Measurements from ENCODE around the gene SLC29A4. TPM values are rescaled to one million over a fixed set of nuclear protein-coding genes. Genes with fewer than 3 reads are reported as not detected.

SLC29A4 gene
- total and polyA plus RNA-seq, 2 experiments from 2014 or later: 14.6 to 28.3 TPM

- TF ChIP-seq CTCF (IDR thresholded peaks at IDR 0.05; ENCODE audit: low read depth, low read length): no peak
- H3K27me3 ChIP-seq: no peaks in the 10 kb centered on the region
- no peaks in the 10 kb centered on the region for H3K9me3 ChIP-seq (ENCODE audit: low read depth)
- H3K27ac ChIP-seq: no peak overlapping the region
- H3K4me3 ChIP-seq: no peak overlapping the region
- peaks cover 36% of the 10 kb centered on the region for H3K36me3 ChIP-seq
- no peak for DNase-seq (ENCODE audit: low read depth in 1 of 2, low spot score in 1 of 2)
- no peaks in the 10 kb centered on the region for H3K4me1 ChIP-seq (ENCODE audit: low read depth)
Measured at GRCh38 chr7:5330288-5330687, 47.5 kb downstream of the SLC29A4 start.

GRCh38 chr7:5332579-5332978 is 49.8 kb downstream of the SLC29A4 start:
- H3K9me3 ChIP-seq (ENCODE audit: low read depth): no peaks in the 10 kb centered on the region
- H3K27ac ChIP-seq: no peak overlapping the region
- H3K4me3 ChIP-seq: no peak overlapping the region
- TF ChIP-seq CTCF (IDR thresholded peaks at IDR 0.05; ENCODE audit: low read depth, low read length): no peak
- no peak for DNase-seq (ENCODE audit: low read depth in 1 of 2, low spot score in 1 of 2)
- H3K27me3 ChIP-seq: no peaks in the 10 kb centered on the region
- no peaks in the 10 kb centered on the region for H3K4me1 ChIP-seq (ENCODE audit: low read depth)
- H3K36me3 ChIP-seq: peaks cover 34% of the 10 kb centered on the region

GRCh38 chr7:5333121-5334045 is 50.6 kb downstream of the SLC29A4 start:
- Histone ChIP-seq H3K36me3 (peaks cover 34% of the 10 kb centered on the region), H3K4me1 (ENCODE audit: low read depth) (no peaks in the 10 kb centered on the region), H3K27ac (no peak overlapping the region), H3K4me3 (no peak overlapping the region), H3K27me3 (no peaks in the 10 kb centered on the region), H3K9me3 (ENCODE audit: low read depth) (no peaks in the 10 kb centered on the region)
- no peak for TF ChIP-seq CTCF (IDR thresholded peaks at IDR 0.05; ENCODE audit: low read depth, low read length)
- no peak for DNase-seq (ENCODE audit: low read depth in 1 of 2, low spot score in 1 of 2)

GRCh38 chr7:5334671-5335070 is 51.9 kb downstream of the SLC29A4 start:
- no peak overlapping the region for H3K27ac ChIP-seq
- no peak for DNase-seq (ENCODE audit: low read depth in 1 of 2, low spot score in 1 of 2)
- H3K9me3 ChIP-seq (ENCODE audit: low read depth): no peaks in the 10 kb centered on the region
- H3K4me1 ChIP-seq (ENCODE audit: low read depth): no peaks in the 10 kb centered on the region
- H3K27me3 ChIP-seq: no peaks in the 10 kb centered on the region
- H3K4me3 ChIP-seq: no peak overlapping the region
- H3K36me3 ChIP-seq: peaks cover 31% of the 10 kb centered on the region
- no peak for TF ChIP-seq CTCF (IDR thresholded peaks at IDR 0.05; ENCODE audit: low read depth, low read length)

GRCh38 chr7:5337047-5337446 is 54.3 kb downstream of the SLC29A4 start:
- no peak for TF ChIP-seq CTCF (IDR thresholded peaks at IDR 0.05; ENCODE audit: low read depth, low read length)
- no peaks in the 10 kb centered on the region for H3K4me1 ChIP-seq (ENCODE audit: low read depth)
- no peak overlapping the region for H3K4me3 ChIP-seq
- no peaks in the 10 kb centered on the region for H3K9me3 ChIP-seq (ENCODE audit: low read depth)
- no peak overlapping the region for H3K27ac ChIP-seq
- DNase-seq (ENCODE audit: low read depth in 1 of 2, low spot score in 1 of 2): no peak
- no peaks in the 10 kb centered on the region for H3K27me3 ChIP-seq
- H3K36me3 ChIP-seq: peaks cover 31% of the 10 kb centered on the region

Data from cardiac muscle cell (in vitro differentiated cells and primary cell).